PC-3 (cell line): ENCODE results near the gene LBP. TPM values are rescaled to one million over a fixed set of nuclear protein-coding genes. Genes with fewer than 3 reads are reported as not detected.
"Not testable (repeated sequence)": the region's sequence is repeated elsewhere in the genome, so short reads cannot be mapped to it uniquely, and the experiment has no call there.

Experiments used
- ATAC-seq: fragments of 200-7000 bp; cut with Tn5 transposase; 2 replicates; pipeline ENCODE4 v1.9.1; 2020; ENCODE audit warnings: mild to moderate bottlenecking, moderate library complexity
- BruUV-seq: library from RNA; stranded (reverse); fragments of 400-500 nt; replicated peaks from 2 replicates; lab custom pipeline; 2021; lab: Mats Ljungman, UMichigan
- CTCF ChIA-PET: fragments of 300-600 bp; sonication (Branson Sonifier 250); formaldehyde crosslinking; loops from one replicate; lab custom pipeline; 2022; ENCODE audit warnings: antibody characterized with exemption; lab: Charles Lee
- POLR2A ChIA-PET: fragments of 300-600 bp; sonication (Branson Sonifier 250); formaldehyde crosslinking; loops from one replicate; lab custom pipeline; 2022; ENCODE audit warnings: antibody characterized with exemption; ENCODE audit not compliant: unreplicated experiment; lab: Charles Lee
- DNase-seq: peaks from one replicate; pipeline ENCODE4 v3.0.0-alpha.2; 2015
- H2AFZ ChIP-seq: fragments of 300-600 bp; sonication (generic); 2 replicates; pipeline ENCODE4 v1.6.0; 2016; ENCODE audit warnings: antibody characterized with exemption, low read length
- H3F3A ChIP-seq: fragments of 300-600 bp; sonication (generic); one replicate; pipeline ENCODE4 v1.6.0; 2017; ENCODE audit warnings: antibody characterized with exemption, low read length, control low read depth, mild to moderate bottlenecking; ENCODE audit not compliant: unreplicated experiment
- H3K27ac ChIP-seq: fragments of 300-600 bp; sonication (generic); 2 replicates; pipeline ENCODE4 v1.5.1; 2016; ENCODE audit warnings: mild to moderate bottlenecking, low read length
- H3K27me3 ChIP-seq: fragments of 300-600 bp; sonication (generic); 2 replicates; pipeline ENCODE4 v1.6.1; 2016; ENCODE audit warnings: low read length, mixed read lengths
- H3K36me3 ChIP-seq: fragments of 300-600 bp; sonication (generic); 2 replicates; pipeline ENCODE4 v1.6.1; 2016; ENCODE audit warnings: low read depth, mixed run types, low read length, mixed read lengths
- H3K4me1 ChIP-seq: fragments of 300-600 bp; sonication (generic); 2 replicates; pipeline ENCODE4 v1.5.1; 2016; ENCODE audit warnings: low read length; ENCODE audit not compliant: insufficient read depth
- H3K4me2 ChIP-seq: fragments of 300-600 bp; sonication (generic); 2 replicates; pipeline ENCODE4 v1.6.0; 2016; ENCODE audit warnings: low read length
- H3K4me3 ChIP-seq: fragments of 300-600 bp; sonication (generic); 2 replicates; pipeline ENCODE4 v1.5.1; 2016; ENCODE audit warnings: mild to moderate bottlenecking, low read length, mixed read lengths
- H3K79me2 ChIP-seq: fragments of 300-600 bp; sonication (generic); 2 replicates; pipeline ENCODE4 v1.6.1; 2017; ENCODE audit warnings: low read length, mixed read lengths
- H3K9ac ChIP-seq: fragments of 300-600 bp; sonication (generic); 2 replicates; pipeline ENCODE4 v1.6.0; 2016; ENCODE audit warnings: mild to moderate bottlenecking, low read length
- H3K9me2 ChIP-seq: fragments of 300-600 bp; sonication (generic); replicated peaks from 2 replicates; pipeline ENCODE4 v1.6.1; 2016; ENCODE audit warnings: mixed run types, low read length, mixed read lengths
- H3K9me3 ChIP-seq: fragments of 300-600 bp; sonication (generic); 2 replicates; pipeline ENCODE4 v1.6.1; 2016; ENCODE audit warnings: low read length, mixed read lengths
- H4K20me1 ChIP-seq: fragments of 300-600 bp; sonication (generic); 2 replicates; pipeline ENCODE4 v1.6.1; 2016; ENCODE audit warnings: low read length, mixed read lengths
- EZH2 ChIP-seq: fragments of 300-600 bp; sonication (generic); IDR thresholded peaks from one replicate; pipeline ENCODE4 v1.6.1; 2017; ENCODE audit warnings: antibody characterized with exemption, mild to moderate bottlenecking, low read length; ENCODE audit not compliant: unreplicated experiment
- EZH2phosphoT487 ChIP-seq: fragments of 300-600 bp; sonication (generic); IDR thresholded peaks from 2 replicates; pipeline ENCODE4 v1.6.1; 2018; ENCODE audit warnings: mild to moderate bottlenecking, antibody characterized with exemption, low read length, borderline replicate concordance
- intact Hi-C: fragments of 100-400 bp; cut with micrococcal nuclease; formaldehyde crosslinking; loops from 2 replicates; pipeline ENCODE4 v1.9.0; 2023
- total RNA-seq: library from RNA; depleted of rRNA; stranded (reverse); fragments of >200 nt; gene quantifications from 2 replicates; pipeline ENCODE4 v1.2.3, GENCODE V29; 2014
- TF ChIP-seq, protein P1 (sequence below): fragments of 300-600 bp; sonication (generic); conservative IDR thresholded peaks from 2 replicates; pipeline ENCODE4 v1.5.1; 2017; ENCODE audit warnings: antibody characterized with exemption, low read depth, mild to moderate bottlenecking, low read length

The LBP gene
- total RNA-seq, 1 experiment from 2014 or later, result not detected

DNA sequence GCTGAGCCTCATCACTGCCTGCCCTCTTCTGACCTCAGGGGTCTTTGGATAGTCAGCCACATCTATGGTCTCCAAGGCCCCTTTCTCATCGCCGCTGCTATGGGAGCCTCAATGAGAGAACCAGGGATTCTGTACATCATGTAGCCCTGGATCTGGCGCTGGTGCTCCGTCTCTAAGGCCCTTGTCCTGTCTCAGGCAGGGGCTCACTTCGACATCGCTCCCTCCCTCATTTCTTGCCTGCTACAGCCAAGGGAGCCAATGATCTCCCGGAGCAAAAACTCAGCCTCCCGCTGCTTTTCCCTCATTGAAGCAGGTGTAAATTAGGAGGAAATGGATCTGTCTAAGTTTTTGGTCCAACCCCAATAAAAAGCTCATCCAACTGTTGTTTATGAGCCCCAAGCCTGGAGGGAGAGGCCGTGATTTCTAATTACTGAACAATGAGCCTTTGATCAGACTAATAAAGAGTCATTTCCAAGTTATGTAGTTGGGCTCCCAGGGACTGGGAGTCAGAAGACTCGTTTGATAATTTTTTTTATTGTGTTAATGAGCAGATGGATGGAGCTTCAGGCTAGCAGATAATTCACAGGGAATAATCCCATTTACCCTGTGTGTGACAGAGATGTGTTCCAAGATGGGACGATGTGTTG, 30.9 kb downstream of the LBP start:
- TF ChIP-seq, protein P1, sequence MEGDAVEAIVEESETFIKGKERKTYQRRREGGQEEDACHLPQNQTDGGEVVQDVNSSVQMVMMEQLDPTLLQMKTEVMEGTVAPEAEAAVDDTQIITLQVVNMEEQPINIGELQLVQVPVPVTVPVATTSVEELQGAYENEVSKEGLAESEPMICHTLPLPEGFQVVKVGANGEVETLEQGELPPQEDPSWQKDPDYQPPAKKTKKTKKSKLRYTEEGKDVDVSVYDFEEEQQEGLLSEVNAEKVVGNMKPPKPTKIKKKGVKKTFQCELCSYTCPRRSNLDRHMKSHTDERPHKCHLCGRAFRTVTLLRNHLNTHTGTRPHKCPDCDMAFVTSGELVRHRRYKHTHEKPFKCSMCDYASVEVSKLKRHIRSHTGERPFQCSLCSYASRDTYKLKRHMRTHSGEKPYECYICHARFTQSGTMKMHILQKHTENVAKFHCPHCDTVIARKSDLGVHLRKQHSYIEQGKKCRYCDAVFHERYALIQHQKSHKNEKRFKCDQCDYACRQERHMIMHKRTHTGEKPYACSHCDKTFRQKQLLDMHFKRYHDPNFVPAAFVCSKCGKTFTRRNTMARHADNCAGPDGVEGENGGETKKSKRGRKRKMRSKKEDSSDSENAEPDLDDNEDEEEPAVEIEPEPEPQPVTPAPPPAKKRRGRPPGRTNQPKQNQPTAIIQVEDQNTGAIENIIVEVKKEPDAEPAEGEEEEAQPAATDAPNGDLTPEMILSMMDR, result no peak
- no peak for TF ChIP-seq EZH2
- no peak for TF ChIP-seq EZH2phosphoT487

DNA sequence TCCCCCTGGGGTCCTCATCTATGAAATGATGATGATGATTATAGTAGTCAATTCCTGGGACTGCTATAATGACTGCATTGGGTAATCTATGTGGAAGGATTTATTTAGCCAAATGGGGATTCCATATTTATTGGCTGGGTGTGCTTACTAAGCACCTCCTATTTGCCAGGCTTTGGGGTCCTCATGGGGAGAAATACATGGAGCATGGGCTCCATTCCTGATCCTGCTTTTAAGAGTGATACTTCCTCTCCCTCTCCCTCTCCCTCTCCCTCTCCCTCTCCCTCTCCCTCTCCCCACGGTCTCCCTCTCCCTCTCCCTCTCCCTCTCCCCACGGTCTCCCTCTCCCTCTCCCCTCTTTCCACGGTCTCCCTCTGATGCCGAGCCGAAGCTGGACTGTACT, 31.6 kb downstream of the LBP start:
- BruUV-seq, DNase-seq, ATAC-seq, H3K27ac ChIP-seq, H3K79me2 ChIP-seq, H3K36me3 ChIP-seq, H3K4me1 ChIP-seq, H3F3A ChIP-seq, H4K20me1 ChIP-seq, H3K9me3 ChIP-seq, CTCF ChIA-PET, intact Hi-C loops, H3K4me2 ChIP-seq, H2AFZ ChIP-seq, H3K9ac ChIP-seq, H3K4me3 ChIP-seq, H3K9me2 ChIP-seq, POLR2A ChIA-PET: not testable (repeated sequence)
- H3K27me3 ChIP-seq, result peaks cover 13% of the 10 kb centered on the region

More for the DNA sequence above, 30.9 kb downstream of the LBP start:
- no peak overlapping the region for H2AFZ ChIP-seq
- H3K9me3 ChIP-seq, result no peaks in the 10 kb centered on the region
- DNase-seq (no peak), ATAC-seq (no peak)
- peaks cover 20% of the 10 kb centered on the region for H3K27me3 ChIP-seq
- H3K36me3 ChIP-seq, result no peaks in the 10 kb centered on the region
- H4K20me1 ChIP-seq, result no peaks in the 10 kb centered on the region
- no peaks in the 10 kb centered on the region for H3F3A ChIP-seq
- no peak overlapping the region for H3K4me3 ChIP-seq
- ChIA-PET CTCF (no interaction called here), POLR2A (no interaction called here)
- no peak overlapping the region for H3K27ac ChIP-seq
- no peak overlapping the region for H3K9ac ChIP-seq
- no peaks in the 10 kb centered on the region for H3K79me2 ChIP-seq
- no TSS peak for BruUV-seq
- no peak overlapping the region for H3K4me2 ChIP-seq
- H3K4me1 ChIP-seq, result no peaks in the 10 kb centered on the region
- no peaks in the 10 kb centered on the region for H3K9me2 ChIP-seq
- intact Hi-C loops, result no loop called here

- Histone ChIP-seq H2AFZ (no peak overlapping the region), H3K9me3 (no peaks in the 10 kb centered on the region), H3K9me2 (no peaks in the 10 kb centered on the region), H3K79me2 (no peaks in the 10 kb centered on the region), H3K27me3 (no peaks in the 10 kb centered on the region), H4K20me1 (no peaks in the 10 kb centered on the region), H3K27ac (no peak overlapping the region), H3F3A (no peaks in the 10 kb centered on the region), H3K4me3 (no peak overlapping the region), H3K4me2 (no peak overlapping the region), H3K9ac (no peak overlapping the region), H3K4me1 (no peaks in the 10 kb centered on the region), H3K36me3 (no peaks in the 10 kb centered on the region)
- CTCF ChIA-PET, result no interaction called here
- intact Hi-C loops, result no loop called here
- no TSS peak for BruUV-seq
- TF ChIP-seq EZH2phosphoT487, result no peak
- TF ChIP-seq, protein P1, result no peak
- TF ChIP-seq EZH2, result no peak
- DNase-seq, result no peak
- POLR2A ChIA-PET, result no interaction called here
- ATAC-seq, result no peak
Observed at GRCh38 chr20:38383147-38383546, 36.9 kb downstream of the LBP start.
